NCI-H1048 (cell line): ENCODE results near the gene OLIG2.

Experiments
- DNase-seq: peaks from one replicate; lab custom pipeline; 2025; lab: John Stamatoyannopoulos, UW

The OLIG2 gene

DNA sequence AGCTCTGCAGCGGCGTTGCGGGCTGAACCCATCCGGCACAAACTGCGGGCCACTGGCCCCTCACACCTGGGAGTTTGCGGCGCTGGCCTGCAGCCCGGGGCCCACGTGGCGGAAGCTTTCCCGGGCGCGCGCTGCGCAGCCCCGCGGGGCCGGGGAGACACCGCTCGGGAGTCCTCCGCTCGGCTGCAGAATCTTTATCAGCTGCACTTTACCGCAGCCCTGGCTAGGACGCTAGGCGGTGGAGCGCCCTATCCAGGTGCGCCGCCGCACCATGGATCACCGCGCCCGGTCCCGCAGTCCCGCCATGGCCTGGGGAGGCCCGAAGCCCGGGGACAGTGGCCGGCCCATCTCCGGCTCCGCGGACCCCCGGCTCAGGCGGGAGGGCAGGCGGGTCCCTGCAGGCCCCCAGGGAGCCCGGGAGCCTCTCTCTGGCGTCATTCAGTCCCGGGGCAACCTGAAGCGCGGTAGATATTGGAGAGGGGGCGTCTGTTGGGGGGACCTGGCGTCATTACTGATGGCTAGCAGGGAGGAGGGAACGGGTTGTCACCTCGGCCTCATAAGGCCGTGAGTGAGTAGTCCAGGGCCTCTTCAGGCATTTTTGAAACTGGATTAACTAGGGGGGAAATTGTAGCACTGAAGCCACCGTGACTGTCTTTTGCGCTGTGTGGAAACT lies 5.7 kb upstream of the OLIG2 start:
- DNase-seq: no peak

DNA sequence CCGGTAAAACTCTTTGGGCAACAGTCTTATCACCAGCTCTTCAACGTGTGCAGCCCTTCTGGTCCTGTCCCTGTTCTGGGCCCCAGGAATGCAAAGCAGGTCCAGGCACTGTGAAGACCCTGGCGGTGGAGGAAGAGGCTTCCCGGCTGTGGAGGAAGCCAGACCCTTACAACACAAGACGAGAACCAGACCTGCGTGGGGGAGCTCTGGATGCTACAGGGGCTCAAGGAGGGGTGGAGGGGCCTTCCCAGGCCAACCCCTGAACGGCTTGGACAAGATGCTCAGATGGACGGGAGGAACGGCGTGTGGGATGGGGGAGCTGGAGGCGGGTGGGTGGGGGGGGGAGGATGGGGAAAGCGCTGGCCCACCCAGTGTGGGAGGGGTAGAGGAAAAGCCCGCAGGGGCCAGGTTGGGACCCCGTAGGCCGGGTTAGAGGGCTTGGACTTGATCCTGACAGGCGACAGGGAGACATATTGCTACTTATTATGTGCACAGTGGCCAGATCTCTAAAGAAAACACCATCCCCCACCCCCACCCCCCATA lies 5.1 kb upstream of the OLIG2 start:
- no peak for DNase-seq

- DNase-seq: no peak
These were observed 4.6 kb upstream of the OLIG2 start for GRCh38 chr21:33021150-33021549.

DNA sequence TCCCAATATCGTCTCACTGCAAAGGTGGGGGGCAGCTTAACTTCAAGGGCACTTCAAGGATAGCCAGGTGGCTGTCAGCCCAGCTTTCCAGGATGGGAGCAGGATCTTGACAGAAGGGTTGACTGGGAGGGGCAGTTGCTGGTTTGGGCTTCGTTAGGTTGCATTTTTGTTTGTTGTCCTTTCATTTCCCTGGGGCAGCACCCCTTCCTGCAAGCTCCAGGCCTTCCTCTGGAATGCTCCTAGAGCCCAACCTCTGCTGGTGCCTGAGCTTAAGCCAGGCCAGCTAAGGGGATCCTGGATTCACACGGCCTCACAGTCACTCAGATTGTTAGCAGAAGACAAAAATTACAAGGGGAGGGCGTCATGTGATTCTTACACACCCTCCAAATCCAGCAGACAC lies 4.1 kb upstream of the OLIG2 start:
- DNase-seq: no peak

DNA sequence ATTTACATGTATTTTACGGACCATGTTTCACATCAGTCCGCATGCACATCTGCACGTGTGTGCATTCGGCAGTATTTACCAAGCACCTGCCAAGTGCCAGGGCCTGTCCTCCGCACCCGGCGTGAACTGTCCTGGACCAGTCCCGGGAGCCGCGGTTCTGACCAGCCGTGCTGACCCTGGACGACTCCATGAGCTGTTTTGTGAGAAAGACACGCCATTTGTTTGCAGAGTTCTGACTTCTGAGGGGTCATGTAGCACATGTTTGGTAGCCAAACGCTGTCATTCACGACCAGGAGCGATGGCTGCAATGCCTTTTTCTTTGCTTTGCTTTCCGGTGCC lies 3.3 kb upstream of the OLIG2 start:
- DNase-seq: no peak

- no peak for DNase-seq
These were observed 2.7 kb upstream of the OLIG2 start for GRCh38 chr21:33022828-33023573.

DNA sequence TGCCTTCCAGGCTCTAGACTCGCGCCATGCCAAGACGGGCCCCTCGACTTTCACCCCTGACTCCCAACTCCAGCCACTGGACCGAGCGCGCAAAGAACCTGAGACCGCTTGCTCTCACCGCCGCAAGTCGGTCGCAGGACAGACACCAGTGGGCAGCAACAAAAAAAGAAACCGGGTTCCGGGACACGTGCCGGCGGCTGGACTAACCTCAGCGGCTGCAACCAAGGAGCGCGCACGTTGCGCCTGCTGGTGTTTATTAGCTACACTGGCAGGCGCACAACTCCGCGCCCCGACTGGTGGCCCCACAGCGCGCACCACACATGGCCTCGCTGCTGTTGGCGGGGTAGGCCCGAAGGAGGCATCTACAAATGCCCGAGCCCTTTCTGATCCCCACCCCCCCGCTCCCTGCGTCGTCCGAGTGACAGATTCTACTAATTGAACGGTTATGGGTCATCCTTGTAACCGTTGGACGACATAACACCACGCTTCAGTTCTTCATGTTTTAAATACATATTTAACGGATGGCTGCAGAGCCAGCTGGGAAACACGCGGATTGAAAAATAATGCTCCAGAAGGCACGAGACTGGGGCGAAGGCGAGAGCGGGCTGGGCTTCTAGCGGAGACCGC lies 2.0 kb upstream of the OLIG2 start:
- no peak for DNase-seq

DNA sequence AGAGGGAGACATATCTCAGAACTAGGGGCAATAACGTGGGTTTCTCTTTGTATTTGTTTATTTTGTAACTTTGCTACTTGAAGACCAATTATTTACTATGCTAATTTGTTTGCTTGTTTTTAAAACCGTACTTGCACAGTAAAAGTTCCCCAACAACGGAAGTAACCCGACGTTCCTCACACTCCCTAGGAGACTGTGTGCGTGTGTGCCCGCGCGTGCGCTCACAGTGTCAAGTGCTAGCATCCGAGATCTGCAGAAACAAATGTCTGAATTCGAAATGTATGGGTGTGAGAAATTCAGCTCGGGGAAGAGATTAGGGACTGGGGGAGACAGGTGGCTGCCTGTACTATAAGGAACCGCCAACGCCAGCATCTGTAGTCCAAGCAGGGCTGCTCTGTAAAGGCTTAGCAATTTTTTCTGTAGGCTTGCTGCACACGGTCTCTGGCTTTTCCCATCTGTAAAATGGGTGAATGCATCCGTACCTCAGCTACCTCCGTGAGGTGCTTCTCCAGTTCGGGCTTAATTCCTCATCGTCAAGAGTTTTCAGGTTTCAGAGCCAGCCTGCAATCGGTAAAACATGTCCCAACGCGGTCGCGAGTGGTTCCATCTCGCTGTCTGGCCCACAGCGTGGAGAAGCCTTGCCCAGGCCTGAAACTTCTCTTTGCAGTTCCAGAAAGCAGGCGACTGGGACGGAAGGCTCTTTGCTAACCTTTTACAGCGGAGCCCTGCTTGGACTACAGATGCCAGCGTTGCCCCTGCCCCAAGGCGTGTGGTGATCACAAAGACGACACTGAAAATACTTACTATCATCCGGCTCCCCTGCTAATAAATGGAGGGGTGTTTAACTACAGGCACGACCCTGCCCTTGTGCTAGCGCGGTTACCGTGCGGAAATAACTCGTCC lies 1.3 kb upstream of the OLIG2 start:
- DNase-seq: no peak

- no peak for DNase-seq
These were observed 638 bp upstream of the OLIG2 start for GRCh38 chr21:33025106-33025488.

GRCh38 chr21:33026443-33026858 lies 716 bp downstream of the OLIG2 start:
- no peak for DNase-seq

GRCh38 chr21:33026878-33027400 lies 1.2 kb downstream of the OLIG2 start:
- DNase-seq: no peak

DNA sequence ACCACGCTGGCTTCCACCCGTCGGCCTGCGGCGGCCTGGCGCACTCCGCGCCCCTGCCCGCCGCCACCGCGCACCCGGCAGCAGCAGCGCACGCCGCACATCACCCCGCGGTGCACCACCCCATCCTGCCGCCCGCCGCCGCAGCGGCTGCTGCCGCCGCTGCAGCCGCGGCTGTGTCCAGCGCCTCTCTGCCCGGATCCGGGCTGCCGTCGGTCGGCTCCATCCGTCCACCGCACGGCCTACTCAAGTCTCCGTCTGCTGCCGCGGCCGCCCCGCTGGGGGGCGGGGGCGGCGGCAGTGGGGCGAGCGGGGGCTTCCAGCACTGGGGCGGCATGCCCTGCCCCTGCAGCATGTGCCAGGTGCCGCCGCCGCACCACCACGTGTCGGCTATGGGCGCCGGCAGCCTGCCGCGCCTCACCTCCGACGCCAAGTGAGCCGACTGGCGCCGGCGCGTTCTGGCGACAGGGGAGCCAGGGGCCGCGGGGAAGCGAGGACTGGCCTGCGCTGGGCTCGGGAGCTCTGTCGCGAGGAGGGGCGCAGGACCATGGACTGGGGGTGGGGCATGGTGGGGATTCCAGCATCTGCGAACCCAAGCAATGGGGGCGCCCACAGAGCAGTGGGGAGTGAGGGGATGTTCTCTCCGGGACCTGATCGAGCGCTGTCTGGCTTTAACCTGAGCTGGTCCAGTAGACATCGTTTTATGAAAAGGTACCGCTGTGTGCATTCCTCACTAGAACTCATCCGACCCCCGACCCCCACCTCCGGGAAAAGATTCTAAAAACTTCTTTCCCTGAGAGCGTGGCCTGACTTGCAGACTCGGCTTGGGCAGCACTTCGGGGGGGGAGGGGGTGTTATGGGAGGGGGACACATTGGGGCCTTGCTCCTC lies 1.9 kb downstream of the OLIG2 start:
- DNase-seq: no peak

DNA sequence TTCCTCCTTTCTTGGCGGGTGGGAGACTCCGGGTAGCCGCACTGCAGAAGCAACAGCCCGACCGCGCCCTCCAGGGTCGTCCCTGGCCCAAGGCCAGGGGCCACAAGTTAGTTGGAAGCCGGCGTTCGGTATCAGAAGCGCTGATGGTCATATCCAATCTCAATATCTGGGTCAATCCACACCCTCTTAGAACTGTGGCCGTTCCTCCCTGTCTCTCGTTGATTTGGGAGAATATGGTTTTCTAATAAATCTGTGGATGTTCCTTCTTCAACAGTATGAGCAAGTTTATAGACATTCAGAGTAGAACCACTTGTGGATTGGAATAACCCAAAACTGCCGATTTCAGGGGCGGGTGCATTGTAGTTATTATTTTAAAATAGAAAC lies 2.5 kb downstream of the OLIG2 start:
- no peak for DNase-seq

- no peak for DNase-seq
These were observed 3.1 kb downstream of the OLIG2 start for GRCh38 chr21:33028773-33029384.

DNA sequence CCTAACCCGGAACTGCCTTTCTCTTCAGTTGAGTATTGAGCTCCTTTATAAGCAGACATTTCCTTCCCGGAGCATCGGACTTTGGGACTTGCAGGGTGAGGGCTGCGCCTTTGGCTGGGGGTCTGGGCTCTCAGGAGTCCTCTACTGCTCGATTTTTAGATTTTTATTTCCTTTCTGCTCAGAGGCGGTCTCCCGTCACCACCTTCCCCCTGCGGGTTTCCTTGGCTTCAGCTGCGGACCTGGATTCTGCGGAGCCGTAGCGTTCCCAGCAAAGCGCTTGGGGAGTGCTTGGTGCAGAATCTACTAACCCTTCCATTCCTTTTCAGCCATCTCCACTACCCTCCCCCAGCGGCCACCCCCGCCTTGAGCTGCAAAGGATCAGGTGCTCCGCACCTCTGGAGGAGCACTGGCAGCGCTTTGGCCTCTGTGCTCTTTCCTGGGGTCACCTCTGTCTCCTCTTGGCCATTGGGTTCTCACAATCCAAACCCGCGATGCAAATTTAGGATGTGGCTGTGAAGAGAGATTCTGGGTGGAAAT lies 3.7 kb downstream of the OLIG2 start:
- no peak for DNase-seq

- no peak for DNase-seq
These were observed 4.3 kb downstream of the OLIG2 start for GRCh38 chr21:33029975-33030461.

- no peak for DNase-seq
These were observed 4.9 kb downstream of the OLIG2 start for GRCh38 chr21:33030633-33031032.

GRCh38 chr21:33031152-33031911 lies 5.6 kb downstream of the OLIG2 start:
- DNase-seq: no peak

- DNase-seq: no peak
These were observed 6.8 kb downstream of the OLIG2 start for GRCh38 chr21:33032434-33033047.
